GM19455 (cell line): ENCODE results near the gene SPATA32.
"Not testable (repeated sequence)": the region's sequence is repeated elsewhere in the genome, so short reads cannot be mapped to it uniquely, and the experiment has no call there.

Experiments used
- ATAC-seq: cut with Tn5 transposase; IDR thresholded peaks from one replicate; pipeline ENCODE4 v1.9.1; 2021; ENCODE audit not compliant: unreplicated experiment

Gene SPATA32, protein sequence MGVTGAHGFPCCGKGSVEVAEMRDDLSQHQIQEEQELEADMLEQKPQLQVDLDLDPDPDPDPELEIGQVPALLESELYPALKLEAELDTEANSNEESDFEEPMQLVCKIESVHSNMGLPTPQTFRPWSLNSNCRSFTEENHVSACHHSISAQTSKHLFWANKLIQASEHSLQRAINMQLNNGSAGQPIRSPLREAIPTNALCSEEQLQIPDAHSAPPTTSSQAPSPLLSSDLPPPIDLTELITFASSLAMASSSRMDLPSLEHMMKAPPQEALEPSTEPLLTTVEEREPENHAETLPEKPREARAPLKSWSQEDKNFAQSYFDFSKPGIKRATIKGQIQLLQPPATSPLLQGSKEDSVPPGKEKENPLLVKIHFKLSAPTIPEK

DNA sequence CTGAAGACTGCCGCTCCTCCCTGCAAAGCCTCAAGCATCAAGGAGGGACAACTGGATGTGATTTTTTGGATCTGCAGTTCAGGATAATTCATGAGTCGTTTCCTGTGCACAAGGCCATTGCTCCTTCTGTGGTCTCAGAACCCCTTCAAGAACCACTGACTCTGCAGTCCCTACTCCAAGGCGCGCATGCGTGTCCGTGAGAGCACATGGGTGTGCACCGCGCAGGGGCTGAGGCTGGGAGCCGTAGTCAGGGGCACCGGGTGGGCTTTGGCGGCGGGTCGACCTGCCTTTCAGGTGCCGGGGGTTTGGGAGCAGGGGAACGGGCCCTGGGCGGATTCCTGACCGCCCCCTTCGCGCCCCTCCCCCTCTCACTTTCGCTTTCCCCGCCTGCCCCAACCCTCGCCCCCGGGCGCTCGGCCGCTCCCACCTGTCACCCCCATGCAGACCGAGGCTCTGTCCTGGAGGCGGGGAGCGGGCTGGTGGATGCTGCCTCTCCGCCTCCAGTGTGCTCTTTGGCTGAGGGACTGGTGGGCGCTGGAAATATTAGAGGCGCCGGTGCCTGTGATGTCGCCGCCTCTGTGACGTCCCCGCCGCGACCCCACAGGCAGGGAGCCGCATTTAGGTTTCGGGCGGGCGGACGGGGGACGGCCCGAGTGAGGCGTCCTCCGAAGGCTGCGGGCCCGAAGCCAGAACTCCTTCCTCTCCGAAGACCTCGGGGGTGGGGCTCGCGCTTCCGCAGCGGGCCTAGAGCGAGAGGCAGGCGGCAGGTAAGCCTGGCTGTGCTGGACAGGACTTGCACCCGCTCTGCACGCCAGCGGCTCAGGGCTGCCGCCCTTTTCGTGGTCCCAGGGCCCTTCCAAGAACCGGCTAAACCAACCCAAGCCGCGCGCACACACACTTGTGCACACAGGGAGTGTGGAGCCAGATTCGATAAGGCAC, at the start of gene SPATA32:
SPATA32 (minus strand) TSS at position 518 of the 939 bp plus-strand sequence; CDS start at position 440, 78 bp downstream.
- ATAC-seq: no peak

DNA sequence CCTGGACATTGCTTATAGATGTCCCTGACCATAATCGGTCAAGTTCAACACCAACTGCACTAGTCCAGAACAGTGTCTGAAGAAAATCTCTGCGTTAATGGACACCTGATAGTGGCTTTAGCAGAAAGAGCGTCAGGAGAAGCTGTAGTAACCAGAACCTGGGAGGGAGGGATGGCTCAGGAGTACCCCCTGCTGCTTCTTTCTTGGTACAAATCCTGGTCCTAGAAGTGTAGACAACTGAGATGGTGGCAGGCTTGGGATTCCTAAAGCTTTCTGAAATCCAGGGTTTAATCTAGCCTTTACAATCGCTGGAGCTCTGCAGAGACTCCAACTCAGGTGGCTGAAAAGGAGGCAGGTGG, 49.5 kb upstream of the SPATA32 start:
- ATAC-seq: no peak

DNA sequence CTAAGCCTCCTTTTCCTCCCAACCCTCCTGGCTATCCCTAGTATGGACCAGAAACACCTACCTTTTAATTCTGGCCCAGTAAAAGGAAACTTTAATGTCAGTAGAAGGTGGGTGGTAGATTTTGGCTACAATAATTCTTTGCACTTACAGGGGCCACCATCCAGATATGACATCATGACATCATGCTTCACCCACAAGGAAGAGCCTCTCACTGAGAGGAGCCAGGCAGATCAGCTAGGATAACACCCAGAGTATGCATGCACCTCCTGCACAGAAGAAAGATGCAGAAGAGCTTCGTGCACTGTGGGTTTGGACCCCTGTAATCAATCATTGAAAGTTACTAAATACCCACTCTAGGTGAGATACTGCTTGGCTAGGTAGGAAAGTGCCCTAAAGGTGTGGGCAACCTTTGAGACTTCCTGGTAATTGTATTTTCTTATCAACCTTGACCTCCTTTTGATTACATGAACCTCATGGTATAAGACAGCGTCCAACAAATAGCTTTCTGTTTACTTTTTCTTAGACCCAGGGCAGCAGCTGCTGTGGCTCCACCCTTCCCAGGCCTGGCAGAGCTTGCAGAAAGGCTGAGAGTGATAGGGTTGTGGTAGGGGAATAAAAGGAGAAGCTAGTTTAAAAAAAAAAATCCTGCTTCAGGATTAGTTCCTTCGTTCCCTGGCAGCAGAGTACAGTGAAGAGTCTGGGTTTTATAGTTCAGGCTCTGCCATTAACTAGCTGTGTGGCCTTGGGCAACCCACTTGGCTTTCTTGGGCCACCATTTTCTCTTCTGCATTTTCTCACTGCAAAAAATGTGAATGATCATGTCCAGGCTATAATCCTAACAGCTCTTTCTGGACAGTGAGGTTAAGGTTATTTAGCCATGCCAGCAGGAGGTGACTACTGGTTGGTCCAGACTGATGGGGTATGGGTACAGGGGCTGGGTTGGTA, 48.8 kb upstream of the SPATA32 start:
- ATAC-seq: no peak

DNA sequence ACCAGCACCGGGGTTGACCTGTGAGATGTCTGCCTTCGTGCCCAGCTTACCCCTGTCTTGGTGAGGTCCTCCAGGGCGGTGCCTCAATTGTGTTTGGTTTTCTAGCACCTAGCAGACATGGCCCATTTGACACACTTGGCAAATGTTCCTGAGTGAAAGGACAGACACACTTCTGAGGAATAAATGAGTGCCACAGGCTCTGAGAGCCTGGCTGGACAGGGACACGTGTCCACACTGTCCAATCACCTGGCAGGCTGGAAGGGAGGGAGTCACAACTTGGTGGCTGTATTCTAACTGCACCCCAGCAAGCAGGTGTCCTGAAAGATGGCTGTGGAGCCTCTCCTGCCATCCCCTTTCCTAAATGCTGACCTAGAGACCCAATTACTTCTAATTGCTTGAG, 47.5 kb upstream of the SPATA32 start:
- no peak for ATAC-seq

DNA sequence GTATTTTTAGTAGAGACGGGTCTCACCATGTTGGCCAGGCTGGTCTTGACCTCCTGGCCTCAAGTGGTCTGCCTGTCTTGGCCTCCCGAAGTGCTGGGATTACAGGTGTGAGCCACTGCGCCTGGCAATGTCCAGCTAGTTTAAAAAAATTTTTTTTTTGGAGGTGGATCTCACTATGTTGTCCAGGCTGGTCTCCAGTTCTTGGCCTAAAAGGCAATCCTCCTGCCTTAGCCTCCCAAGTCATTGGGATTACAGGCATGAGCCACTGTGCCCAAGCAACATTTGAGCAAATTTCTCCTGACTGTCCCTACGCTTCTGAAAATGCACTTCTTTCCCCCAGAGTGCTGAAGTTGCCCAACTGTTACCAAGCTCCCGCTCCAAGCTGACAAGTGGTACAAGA, 46.9 kb upstream of the SPATA32 start:
- ATAC-seq: no peak

DNA sequence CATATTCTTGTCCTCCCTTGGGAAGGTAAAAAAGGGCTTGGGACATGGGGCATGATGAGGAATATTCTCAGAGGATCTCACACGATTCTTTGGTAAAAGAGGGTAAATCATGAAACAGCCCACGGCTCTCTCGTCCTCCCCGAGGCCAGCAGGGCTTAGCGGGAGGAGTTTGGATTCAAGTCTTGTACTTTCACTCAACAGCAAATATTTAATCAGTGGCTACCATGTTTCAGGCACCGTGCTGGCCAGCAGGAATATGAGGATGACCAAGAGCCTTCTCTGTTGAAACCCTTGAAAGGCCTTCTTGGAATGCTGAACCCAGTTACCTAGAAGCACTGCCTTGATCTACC, 46.1 kb upstream of the SPATA32 start:
- ATAC-seq: no peak

DNA sequence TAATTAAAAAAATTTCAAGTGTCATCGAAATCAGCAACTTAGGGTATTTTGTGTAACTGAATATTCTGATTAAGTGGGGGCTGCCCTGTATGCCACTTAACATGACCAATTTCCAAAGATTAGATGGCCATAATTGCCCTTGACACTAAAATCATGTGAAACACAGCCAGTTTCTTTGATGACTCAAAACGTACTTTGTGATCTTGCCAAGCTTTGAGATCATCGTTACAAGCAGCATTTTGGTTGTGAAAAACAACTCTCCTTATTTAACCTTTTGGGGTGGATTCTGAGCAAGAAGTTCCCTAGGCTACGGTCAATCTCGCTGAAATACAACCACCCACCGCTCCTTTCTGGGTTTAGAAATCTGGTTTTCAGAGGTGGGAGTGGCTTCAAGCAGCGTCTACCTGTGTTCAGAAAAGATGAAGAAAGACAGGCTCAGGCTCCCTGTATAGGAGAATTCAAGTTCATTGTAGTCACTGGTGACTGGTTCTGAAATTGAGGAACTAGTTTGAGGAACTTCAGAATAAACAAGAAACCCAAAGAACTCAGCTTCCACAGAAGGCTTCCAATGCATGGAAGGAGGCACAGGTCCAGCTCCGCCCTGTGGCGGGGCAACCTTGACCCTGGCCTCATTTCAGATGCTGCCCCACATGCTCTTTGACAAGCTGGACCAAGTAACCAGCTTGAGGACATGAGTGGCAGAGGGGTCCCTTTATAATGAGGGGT, 45.6 kb upstream of the SPATA32 start:
- no peak for ATAC-seq

DNA sequence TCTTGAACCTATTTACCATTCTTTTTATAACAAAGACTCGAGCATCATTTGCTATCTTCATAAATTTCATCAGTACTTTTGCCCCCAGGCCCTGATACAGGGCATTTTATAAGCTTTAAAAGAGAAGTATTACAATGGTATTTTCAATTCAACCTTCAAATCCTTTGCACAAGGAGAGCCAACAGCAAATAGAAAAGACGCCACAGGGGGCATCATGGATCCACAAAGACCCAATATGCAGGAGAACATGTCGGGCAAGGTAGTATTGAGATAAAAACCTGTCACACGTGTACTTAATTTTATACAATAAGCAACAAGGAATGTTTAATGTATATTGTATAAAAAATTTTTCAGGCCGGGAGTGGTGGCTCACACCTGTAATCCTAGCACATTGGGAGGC, 44.7 kb upstream of the SPATA32 start:
- no peak for ATAC-seq

DNA sequence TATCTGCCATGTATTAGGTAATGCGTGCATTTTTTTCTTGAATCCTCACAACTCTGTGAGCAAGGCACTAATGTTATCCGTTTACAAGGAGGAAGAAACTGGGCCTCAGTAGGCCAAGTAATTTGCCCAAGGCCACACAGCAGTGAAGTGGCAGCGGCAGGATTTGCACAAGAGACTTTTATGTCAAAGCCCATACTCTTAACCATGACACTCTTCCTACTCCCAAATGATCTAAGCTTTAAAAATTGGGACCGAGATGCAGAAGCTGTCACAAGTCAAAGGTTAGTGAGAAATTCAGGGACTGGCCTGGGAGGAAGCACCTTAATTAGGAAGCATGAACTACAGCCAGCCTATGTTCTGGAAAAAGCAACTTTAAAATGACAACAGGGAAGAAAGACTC, 44.2 kb upstream of the SPATA32 start:
- ATAC-seq: no peak

DNA sequence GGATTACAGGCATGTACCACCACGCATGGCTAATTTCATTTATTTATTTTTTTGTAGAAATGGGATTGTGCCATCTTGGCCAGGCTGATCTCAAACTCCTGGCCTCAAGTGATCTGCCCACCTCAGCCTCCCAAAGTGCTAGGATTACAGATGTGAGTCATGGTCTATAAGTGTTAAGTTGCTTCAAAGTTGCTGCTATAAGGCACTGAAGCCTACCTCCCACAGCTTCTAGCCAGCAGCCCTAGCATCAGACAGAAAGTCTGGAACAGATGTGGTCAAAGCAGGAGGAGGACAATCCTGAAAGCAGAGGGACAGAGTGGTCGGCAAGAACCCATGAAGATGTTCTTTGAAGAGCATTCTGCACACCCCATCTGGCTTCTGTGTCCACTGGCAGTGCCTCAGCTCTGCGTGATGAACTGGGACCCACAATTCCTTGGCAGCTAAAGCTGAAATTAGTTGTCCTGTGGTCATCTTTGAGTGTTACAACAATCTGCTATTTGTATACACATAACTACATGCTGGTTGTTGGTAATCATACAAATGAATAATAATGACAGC, 43.7 kb upstream of the SPATA32 start:
- no peak for ATAC-seq

DNA sequence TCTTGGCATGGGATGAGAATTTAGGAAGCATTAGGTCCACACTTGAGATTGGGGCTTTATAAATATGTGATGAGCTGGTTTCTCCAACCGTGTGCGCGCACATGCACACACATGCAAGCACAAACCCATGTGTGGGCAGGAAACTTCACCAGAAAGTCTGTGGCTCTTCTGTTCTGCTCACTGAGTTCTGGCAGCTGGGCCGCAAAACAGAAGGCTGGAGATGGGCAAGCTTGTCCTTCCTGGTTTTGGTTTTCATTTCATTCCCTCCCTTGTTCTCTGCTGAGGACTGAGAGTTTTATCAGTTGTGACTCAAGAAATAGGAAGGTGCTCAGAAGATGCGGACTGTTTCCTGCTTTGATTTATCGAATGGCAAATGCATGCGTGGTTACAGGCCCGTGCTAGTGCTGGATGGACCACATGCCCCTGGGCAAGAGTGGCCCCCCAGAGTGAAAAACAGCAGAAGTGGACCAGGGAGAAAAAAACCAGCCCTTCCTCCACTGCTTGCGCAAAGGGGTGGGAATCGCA, 40.8 kb upstream of the SPATA32 start:
- peak; percentile 57 for ATAC-seq

DNA sequence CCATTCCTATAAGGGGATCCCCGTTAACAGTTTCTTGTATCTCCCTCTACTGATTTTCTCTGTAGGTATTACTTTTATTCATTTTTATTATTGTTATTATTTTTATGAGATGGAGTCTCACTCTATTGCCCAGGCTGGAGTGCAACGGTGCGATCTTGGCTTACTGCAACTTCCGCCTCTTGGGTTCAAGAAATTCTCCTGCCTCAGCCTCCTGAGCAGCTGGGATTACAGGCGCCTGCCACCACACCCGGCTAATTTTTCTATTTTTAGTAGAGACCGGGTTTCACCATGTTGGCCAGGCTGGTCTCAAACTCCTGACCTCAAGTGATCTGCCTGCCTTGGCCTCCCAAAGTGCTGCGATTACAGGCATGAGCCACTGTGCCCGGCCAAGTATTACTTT, 40.3 kb upstream of the SPATA32 start:
- ATAC-seq: not testable (repeated sequence)

DNA sequence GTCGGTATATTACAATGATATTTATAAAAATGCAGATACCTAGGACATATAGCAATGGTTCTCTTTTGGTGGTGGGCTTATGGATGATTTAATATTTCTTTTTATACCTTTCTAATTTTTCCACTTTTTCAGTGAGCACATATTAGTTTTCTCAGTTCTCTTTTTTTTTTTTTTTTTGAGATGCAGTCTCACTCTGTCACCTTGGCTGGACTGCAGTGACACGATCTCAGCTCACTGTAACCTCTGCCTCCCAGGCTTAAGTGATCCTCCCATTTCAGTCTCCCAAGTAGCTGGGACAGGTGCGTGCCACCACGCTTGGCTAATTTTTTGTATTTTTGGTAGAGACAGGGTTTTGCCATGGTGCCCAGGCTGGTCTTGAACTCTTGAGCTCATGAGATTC, 39.8 kb upstream of the SPATA32 start:
- ATAC-seq: no peak

DNA sequence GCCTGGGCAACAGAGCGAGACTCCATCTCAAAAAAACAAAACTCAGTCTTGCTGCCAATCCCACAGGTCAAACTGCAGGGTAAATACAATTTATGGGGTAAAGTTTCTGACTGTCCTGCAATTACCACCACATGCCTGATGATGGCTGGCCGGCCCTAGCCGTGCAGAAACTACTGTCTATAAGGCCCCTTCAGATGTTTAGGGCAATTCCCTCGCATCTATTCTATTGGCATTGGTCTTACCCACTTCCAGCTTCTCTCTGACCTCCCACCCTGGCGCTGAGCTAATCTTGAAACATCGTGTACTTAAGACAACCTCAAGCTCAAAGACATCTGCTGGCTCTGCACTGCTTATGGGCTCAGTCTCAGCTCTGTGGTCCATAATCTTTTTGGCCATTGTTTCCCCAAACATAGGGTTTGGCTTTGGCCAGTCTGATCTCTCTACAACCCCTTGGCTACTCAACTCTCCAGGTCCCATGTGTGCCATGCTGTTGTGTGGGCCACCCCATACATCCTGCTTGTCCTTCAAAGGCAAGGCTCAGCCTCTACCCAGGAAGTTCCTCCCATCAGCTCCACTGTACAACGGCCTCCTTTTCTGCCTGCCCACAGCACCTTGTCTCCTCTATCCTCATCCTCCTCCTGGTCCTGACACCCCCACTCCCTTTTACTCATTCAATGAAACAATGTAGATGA, 38.3 kb upstream of the SPATA32 start:
- ATAC-seq: no peak

DNA sequence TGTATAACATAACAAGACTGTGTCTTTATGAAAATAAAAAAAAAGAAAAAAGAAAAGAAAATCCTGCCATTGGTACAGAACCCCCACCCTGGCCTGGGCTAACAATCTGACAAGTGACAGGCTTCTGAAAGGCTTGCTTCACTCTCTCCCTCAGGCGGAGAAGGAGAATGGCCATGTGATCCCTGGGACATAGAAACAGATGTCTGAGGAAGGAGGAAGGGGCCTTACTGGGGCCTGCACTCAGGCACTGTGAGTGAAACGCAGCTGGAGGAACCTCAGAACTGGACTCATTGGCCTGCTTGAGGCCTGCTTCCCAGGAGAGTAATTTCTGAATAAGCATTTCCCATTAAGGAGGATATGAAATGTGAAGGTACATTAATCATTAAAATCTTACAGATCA, 37.5 kb upstream of the SPATA32 start:
- no peak for ATAC-seq

DNA sequence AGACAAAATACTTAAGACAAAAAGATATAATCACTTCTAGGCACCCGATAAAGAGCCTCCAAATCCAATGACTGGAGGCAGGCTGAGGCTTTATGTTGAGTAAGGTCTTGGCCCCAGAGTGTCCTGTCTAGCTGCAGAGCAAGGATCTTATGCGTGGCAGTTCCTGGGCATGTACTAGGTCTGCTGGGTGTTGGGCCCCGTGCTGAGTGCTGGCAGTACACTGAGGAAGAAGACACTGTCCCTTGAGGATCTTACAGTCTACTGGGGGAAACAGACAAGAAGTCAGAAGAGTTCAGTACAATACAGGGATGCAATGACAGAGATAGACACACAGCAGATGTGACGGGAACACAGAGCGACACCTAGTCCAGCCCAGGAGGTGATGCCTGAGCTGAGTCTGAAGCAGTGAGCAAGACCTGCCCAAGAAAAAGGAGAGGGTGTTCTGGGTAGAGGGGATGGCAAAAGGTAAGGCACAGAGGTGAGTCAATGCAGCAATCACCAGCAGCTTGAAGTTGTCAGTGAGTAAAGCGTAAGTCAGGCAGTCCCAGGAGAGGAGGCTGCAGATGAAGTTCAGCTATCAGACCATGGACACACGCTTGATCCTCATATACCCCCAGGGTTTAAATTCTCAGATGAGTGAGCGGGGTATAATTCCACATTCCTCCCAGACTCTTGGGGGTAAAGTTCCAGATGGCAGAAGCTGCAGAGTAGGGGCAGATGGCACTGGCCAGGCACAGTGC, 36.8 kb upstream of the SPATA32 start:
- no peak for ATAC-seq

DNA sequence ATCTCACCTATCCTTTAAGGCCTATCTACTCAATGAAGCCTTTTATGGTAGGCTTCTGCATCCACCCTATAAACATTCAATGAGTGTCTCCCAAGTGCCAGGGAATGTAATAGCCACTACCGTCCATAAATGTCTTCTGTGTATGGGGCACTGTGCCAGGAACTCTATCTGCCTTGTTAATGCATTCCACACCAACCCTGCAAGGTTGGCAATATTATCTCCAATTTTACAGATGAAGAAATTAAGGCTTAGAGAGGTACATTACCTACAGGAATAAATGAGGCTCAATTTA, 34.9 kb upstream of the SPATA32 start:
- no peak for ATAC-seq

DNA sequence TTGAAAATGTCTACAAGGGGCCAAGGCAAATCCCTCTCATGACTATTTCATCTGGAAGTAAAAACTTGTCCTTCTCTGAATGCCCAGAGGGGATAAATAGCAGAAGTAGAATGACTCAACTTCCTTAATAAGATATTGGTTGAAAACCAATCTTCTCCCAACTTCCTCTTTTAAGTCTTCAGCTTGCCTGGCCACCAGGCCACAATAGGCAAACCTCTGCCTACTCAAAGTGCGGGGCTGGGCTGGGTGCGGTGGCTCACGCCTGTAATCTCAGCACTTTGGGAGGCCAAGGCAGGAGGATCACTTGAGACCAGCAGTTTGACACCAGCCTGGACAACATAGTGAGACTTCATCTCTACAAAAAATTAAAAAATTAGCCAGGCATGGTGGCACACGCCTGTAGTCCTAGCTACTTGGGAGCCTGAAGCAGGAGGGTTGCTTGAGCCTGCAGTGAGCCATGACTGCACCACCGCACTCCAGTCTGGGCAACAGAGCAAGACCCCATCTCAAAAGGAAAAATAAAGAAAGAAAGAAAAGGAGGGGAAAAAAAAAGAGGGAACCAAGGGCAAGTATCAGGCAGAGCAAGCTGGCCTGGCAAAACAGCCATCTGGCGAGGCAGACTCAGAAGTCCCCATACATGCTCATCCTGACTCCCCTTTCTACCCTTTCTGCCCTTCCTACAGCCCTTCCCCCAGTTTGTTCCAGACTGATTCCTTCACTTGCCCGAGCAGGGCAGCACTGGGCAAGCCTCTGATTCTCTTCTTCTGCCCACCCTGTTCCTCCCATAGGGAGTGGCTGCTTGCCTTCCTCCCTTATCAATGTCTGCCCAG, 34.3 kb upstream of the SPATA32 start:
- ATAC-seq: no peak
